ENCODE data around the gene PPP1R1C.

The PPP1R1C gene

GRCh38 chr2:182066400-182067087 is 80.9 kb downstream of the PPP1R1C start:
- TF ChIP-seq SIN3A (IDR thresholded peaks at IDR 0.05; ENCODE audit: borderline replicate concordance, insufficient read depth, low read length) (0 out of 2 replicates have a peak, but pooled peaks have one; percentile 39), FOXP2 (optimal IDR thresholded peaks at IDR 0.05; ENCODE audit: borderline replicate concordance, extremely low read depth, extremely low read length, insufficient read depth) (no peak), TAF1 (IDR thresholded peaks at IDR 0.05; ENCODE audit: borderline replicate concordance, insufficient read depth, low read length) (no peak)

- TF ChIP-seq SIN3A (IDR thresholded peaks at IDR 0.05; ENCODE audit: borderline replicate concordance, insufficient read depth, low read length) (no peak), TAF1 (IDR thresholded peaks at IDR 0.05; ENCODE audit: borderline replicate concordance, insufficient read depth, low read length) (no peak), POLR2AphosphoS5 (IDR thresholded peaks at IDR 0.05; ENCODE audit: low read depth, low read length) (no peak), REST (IDR thresholded peaks at IDR 0.05; ENCODE audit: insufficient read depth in 1 of 2, low read depth in 2 of 2, low read length in 2 of 2) (no peak), FOXP2 (optimal IDR thresholded peaks at IDR 0.05; ENCODE audit: borderline replicate concordance, extremely low read depth, extremely low read length, insufficient read depth) (no peak)
Observed at GRCh38 chr2:182067393-182067792, 81.7 kb downstream of the PPP1R1C start.

GRCh38 chr2:182068811-182069210 is 83.2 kb downstream of the PPP1R1C start:
- TF ChIP-seq FOXP2 (optimal IDR thresholded peaks at IDR 0.05; ENCODE audit: borderline replicate concordance, extremely low read depth, extremely low read length, insufficient read depth) (no peak), POLR2AphosphoS5 (IDR thresholded peaks at IDR 0.05; ENCODE audit: low read depth, low read length) (no peak), TAF1 (IDR thresholded peaks at IDR 0.05; ENCODE audit: borderline replicate concordance, insufficient read depth, low read length) (no peak), SIN3A (IDR thresholded peaks at IDR 0.05; ENCODE audit: borderline replicate concordance, insufficient read depth, low read length) (no peak), REST (IDR thresholded peaks at IDR 0.05; ENCODE audit: insufficient read depth in 1 of 2, low read depth in 2 of 2, low read length in 2 of 2) (no peak)

- no peak for TF ChIP-seq FOXP2 (optimal IDR thresholded peaks at IDR 0.05; ENCODE audit: borderline replicate concordance, extremely low read depth, extremely low read length, insufficient read depth)
- TF ChIP-seq POLR2AphosphoS5 (IDR thresholded peaks at IDR 0.05; ENCODE audit: low read depth, low read length): no peak
Observed at GRCh38 chr2:182069416-182069815, 83.8 kb downstream of the PPP1R1C start.

GRCh38 chr2:182069908-182070307 is 84.3 kb downstream of the PPP1R1C start:
- TF ChIP-seq SIN3A (IDR thresholded peaks at IDR 0.05; ENCODE audit: borderline replicate concordance, insufficient read depth, low read length) (no peak), TAF1 (IDR thresholded peaks at IDR 0.05; ENCODE audit: borderline replicate concordance, insufficient read depth, low read length) (no peak), FOXP2 (optimal IDR thresholded peaks at IDR 0.05; ENCODE audit: borderline replicate concordance, extremely low read depth, extremely low read length, insufficient read depth) (no peak), POLR2AphosphoS5 (IDR thresholded peaks at IDR 0.05; ENCODE audit: low read depth, low read length) (no peak), REST (IDR thresholded peaks at IDR 0.05; ENCODE audit: insufficient read depth in 1 of 2, low read depth in 2 of 2, low read length in 2 of 2) (no peak)

GRCh38 chr2:182070736-182071135 is 85.1 kb downstream of the PPP1R1C start:
- TF ChIP-seq SIN3A (IDR thresholded peaks at IDR 0.05; ENCODE audit: borderline replicate concordance, insufficient read depth, low read length): no peak
- no peak for TF ChIP-seq REST (IDR thresholded peaks at IDR 0.05; ENCODE audit: insufficient read depth in 1 of 2, low read depth in 2 of 2, low read length in 2 of 2)
- no peak for TF ChIP-seq POLR2AphosphoS5 (IDR thresholded peaks at IDR 0.05; ENCODE audit: low read depth, low read length)
- TF ChIP-seq TAF1 (IDR thresholded peaks at IDR 0.05; ENCODE audit: borderline replicate concordance, insufficient read depth, low read length): no peak
- TF ChIP-seq FOXP2 (optimal IDR thresholded peaks at IDR 0.05; ENCODE audit: borderline replicate concordance, extremely low read depth, extremely low read length, insufficient read depth): no peak

All from PFSK-1 (cell line).